GM18519 (cell line): ENCODE data around the gene ZNF365.

Experiments
- ATAC-seq: cut with Tn5 transposase; IDR thresholded peaks from one replicate; pipeline ENCODE4 v1.9.1; 2021; ENCODE audit warnings: mild to moderate bottlenecking, moderate library complexity; ENCODE audit not compliant: unreplicated experiment, low FRiP score

ZNF365 gene

DNA sequence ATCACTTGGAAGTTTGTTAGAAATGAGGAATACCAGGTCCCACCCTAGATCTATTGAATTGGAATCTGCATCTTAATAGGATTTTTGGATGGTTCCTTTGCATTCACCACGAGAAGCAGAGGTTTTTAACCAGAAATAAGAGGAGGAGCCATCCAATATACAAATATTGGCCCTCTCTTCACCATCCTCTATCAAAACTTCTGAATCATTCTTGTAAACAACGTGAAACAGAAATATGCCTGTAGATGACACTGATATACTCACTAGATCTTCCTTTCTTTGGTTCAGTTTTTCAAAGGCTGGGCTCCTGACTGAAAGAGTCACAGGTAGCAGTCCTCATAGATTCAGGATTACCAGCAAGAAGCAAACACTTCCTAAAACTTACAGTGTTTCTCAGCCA, 39.5 kb downstream of the ZNF365 start:
- ATAC-seq, result no peak

DNA sequence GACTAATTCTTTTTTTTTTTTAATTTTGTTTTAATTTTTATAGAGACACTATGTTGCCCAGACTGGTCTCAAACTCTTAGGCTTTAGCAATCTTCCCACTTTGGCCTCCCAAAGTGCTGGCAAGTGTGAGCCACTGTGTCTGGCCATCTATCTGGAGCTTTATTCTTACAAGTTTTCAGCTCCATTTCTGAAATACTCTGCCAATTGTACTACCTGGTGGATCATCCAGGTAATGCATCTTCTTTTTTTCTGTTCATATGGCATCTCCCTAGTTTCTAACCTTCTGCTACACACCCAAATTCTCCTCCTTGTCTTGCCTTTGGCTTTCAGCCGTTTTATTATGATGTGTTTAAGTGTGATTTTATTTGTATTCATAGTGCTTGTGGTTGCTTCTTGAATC, 40.2 kb downstream of the ZNF365 start:
- ATAC-seq, result no peak

DNA sequence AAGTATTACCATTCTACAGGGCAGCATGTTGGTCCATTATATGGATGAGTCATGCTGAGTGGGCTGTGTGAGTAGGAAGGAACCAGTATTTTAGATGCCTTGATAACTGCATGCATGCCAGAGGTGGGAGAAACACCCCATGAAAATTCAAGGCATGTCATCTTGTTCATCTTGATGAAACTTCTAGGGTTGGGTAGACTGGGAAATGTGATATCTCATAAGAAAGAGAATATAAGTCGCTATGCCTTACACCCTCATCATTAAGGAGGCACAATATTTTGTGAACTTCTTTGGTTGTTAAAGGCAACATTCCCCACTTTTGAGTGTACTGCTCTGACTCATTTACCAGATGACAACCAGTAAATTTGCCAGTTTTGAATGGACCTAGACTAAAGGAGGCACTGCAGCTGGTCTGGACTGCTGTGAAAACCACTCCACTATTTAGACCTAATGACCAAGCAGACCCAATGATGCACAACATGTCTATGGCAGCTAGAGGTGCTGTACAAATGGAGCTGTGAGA, 48.0 kb downstream of the ZNF365 start:
- no peak for ATAC-seq

DNA sequence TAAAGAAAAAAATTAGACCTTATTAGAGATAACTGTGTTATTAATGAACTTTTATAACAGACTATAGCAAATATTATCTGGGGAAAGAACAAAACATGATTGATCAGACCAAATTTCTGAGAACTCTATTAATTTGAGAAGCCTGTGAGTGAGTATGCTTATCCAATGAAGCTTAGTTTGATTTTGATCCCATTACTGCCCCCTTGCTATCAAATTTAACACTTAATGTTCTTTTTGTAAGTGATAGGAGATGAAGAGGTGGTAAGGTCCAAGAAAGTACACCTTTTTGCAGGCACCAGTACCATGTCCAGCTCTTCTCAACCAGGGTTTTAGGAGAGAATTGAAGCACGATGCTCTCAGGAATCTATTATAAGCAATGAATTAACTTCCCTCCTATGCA, 49.9 kb downstream of the ZNF365 start:
- ATAC-seq, result no peak

DNA sequence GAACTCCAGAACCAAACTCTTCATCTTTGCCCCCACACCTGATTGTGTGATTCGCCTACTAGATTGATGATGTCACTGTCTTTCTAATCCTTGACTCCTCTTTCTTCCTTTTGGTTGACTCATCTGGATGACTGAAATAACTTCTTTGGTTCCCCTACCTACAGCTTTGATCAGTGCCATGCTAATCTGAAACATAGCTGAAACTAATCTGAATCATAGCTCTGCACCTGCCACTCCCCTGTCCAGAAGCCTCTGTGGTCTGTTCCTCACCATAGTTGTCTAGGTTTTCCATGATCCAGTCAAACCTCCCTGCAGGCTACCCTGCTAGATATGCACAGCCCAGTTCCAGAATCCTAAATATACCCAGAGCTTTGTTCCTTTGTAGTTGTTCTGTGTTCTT, 51.9 kb downstream of the ZNF365 start:
- ATAC-seq, result no peak

DNA sequence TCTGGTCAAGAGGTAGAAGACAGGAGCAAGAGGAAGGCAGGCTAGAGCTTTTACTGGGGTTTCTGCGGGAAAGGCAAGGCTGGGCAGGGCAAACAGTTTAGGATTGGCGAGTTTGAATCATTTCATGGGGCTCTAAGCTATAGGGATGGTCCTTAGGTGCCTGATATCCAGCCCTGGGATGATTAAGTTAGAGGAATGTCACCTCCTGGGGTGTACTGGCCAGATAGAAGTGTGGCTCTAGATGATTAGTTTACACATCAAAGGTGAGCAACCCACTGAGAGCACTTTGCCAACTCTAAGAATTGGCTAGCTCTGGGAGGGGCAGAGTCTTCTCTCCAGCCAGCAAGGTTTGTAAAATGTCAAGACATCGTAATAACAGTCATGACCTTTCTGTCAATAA, 52.4 kb downstream of the ZNF365 start:
- ATAC-seq, result no peak

DNA sequence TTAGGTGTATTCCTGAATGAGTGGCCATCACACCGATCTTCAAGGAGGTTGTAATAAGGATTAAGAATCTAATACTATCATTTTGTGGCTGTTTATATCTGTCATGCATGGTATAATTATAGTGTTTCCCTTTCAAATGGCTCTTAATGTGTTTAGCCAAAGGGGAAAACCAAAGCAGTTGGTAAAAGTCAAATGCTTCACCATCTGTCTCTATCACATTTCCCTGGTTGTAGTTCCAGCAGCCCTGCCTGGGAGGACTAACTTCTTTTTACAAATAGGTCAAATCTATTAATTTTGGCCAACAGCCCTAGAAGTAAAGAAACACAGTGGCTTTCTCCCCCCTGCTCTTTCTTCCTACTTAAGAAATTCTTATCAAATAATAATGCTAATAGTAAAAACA, 56.7 kb downstream of the ZNF365 start:
- no peak for ATAC-seq

DNA sequence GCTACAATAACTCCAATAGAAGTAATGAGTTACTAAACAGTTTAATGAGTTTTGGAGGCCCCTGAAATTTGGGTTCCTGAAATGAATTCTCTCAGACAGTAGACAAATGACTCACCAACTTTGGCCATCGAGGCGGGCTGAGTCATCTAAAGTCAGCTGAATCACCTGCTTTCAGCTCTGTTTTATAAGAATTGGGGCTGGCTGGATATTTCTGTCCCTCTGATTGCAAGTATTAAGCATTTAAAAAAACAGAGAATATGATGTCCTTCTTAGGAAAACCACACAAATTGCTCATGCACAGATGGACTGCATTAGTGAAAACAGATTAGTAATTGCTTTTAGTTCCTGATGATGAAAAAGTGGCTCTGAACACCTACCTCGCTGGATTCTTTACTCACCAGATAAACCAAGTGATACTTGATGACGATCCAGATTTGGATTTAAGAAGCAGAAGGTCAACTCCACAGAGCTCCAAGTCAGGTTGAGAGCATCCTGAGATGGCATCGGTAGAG, 59.1 kb downstream of the ZNF365 start:
- ATAC-seq, result peak; percentile 83

DNA sequence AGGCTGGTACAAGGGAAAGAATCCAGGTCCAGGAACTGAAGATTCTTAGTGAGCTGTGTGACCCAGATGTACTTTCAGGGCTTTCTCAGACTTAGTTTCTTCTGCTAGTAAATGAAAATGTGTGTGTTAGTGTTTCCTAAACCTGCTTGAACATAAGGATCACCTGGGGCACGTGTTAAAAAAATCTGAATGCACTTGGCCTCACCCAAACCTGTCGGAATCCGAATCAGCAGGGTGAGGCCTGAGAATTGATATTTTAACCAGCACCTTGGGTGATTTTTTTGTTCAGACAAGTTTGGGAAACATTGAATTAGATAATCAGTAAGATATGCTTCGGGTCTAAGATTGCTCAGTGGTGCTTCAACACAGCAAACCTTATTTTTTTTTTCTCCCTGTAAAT, 59.7 kb downstream of the ZNF365 start:
- ATAC-seq, result no peak

DNA sequence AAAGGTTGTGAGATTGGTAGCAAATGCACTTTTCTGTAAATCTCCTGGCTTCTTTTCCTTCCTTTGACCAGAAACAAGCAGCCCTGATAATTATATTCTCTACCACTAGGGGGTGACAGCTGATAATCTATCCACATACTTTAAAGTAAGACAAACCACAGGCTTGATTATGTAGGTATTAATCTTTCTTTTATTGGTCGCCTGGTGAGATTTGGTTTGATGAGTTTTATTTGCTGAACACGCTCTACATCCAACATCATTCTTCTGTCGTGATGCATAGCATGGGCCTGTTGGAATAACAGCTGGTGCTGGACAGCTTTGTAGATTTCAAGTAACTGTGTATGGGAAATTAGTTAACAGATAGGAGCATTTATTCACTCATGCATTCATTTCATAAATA, 63.5 kb downstream of the ZNF365 start:
- ATAC-seq, result no peak

DNA sequence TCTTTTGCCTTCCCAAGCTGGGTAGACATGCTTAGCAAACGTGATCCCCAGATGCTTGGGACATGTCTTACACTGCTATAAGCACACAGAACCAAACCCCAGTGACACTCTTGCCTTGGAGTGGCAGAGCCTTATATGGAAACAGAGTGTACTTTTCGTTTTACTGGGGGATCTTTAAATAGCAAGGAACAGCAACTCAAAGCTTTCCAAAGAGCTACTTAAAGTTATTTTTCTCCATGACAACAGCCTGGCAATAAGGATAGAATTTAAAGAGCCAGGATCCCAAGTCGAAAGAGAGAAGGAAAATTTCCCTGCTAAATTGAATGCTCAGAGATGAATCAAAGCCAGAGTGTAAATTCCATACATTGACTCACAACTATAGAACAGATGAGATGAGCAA, 67.8 kb downstream of the ZNF365 start:
- ATAC-seq, result no peak

DNA sequence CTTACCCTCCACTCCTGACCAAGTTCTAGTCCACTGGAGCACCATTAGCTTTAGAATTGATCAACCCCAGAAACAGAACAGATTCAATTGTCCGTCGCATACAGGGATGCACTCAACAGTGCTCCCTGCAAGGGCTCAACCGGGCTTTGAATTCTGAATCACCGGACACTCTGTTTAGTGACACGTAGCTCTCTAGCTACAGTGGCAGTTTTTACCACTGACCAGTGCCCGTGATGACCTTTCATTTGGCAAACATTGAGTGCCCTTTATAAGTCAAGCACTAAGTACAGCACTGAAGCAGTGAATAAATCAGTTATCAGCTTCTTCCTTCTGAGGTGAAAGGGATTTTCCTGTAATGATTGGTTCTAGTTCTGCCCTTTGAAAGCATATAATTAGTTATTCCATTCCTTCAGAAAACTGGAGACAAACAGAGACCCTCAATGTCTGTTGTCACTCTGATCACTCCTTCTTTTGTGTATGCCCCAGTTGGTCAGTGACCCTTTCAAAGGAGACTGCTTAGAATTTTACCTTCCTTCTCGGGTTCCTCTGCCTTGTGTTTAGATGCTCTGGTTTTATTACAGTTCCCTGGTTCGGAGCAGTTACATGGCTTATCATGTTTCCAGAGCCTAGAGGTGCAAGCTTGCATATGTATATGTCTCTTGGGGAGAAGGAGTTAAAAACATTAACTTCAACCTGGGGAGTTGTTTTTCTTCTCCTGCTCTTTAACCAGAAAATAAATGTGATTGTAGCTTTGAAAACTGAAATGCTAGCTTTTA, 68.9 kb downstream of the ZNF365 start:
- no peak for ATAC-seq

DNA sequence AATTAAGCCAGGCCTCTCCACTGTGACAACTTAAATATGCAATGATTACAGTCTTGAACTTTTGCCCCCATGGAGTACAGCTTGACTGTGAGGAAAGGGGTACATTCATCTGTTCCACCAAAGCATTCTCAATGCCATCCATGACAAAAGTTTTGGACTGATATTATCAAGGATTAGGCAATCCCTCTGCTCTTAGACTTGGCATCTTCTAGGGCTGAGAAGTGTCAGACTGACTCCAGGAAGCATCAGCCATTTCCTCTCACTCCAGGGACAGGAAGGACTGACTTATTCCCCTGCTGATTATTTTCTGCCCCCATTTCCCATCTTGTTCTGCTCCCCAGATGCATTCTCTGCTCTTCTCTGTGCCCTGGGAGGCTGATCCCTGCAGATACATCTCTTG, 69.7 kb downstream of the ZNF365 start:
- ATAC-seq, result no peak

DNA sequence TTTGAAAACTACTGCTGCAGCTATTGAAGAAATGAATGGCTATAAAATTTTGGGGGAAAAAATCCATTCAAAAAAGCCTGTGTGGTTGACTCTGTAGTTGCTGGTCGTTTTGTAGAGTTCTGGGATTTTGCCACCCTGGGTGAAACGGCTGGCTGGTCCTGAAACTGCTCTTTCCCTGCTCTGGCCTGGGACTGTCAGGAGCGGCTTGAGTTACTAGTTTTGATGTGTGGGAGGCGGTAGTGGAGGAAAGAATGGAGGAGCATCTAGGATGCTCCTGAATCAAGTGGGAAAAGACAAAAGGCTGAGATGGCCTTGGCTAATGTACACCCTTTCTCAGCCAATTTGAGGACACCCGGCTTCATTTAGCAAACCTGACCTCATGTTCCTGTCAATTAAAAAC, 72.5 kb downstream of the ZNF365 start:
- no peak for ATAC-seq

DNA sequence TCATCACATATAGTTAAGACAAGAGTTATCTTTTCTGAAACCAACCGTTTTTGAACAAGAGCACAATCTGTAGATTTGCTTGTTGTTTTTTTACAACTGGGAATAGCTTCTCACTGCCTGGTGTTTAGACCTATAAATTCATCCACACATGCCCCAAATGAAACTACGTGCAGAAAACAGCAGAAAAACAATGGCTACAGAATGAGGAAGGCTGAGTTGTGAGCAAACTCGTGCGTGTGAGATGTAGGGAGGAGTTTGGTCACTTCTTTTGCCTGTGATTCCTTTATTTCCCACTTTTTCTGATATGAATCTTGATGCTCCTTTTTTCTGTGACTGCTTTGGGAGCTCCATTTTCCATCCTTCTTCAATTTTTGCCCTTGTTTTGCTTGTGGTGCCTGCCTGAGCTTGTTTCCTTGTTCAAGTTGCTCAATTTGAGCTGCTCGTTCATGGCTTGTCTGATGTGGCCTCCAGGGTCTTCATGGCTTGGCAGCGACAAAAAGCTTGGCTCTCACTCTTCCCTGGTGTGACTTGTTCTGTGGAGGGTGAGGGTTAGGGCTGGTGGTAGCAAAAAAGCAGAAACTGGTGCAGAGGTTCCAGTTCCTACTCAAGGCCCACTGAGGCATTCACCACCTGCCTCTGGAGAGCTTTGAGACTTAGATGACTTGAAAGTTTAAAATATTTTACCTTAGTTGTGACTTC, 76.9 kb downstream of the ZNF365 start:
- ATAC-seq, result no peak

DNA sequence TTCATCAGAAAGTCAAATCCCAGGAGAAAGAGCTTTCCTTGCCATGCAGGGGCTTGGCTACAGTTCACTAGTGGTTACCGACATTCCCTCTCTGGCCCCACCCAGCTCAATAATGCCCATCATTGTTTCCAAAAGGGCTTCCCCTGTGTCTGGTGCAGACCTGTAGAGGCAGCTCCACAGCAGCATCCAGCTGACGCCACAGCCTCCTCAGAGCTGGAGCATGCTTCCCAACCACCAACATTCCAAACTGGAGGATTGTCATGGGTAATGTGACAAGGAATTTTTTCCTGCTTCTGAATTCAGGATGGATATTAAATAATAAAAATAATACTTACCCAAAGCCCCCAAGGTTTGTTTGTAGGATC, 77.4 kb downstream of the ZNF365 start:
- no peak for ATAC-seq
